ENCODE data around the gene CALHM5. TPM values are rescaled to one million over a fixed set of nuclear protein-coding genes. Genes with fewer than 3 reads are reported as not detected.

Gene CALHM5
- total and polyA plus RNA-seq, 9 of the 15 experiments (the other 6 are each of a cell fraction or from before 2014, with no cell fraction given): under 0.01 to 0.05 (median 0.02) TPM; not detected in 2

GRCh38 chr6:116562614-116563013 lies 51.2 kb downstream of the CALHM5 start (continued):
- TF ChIP-seq ATF7 (IDR thresholded peaks at IDR 0.05) (no peak), NFRKB (IDR thresholded peaks at IDR 0.05; ENCODE audit: low read depth) (0 out of 2 replicates have a peak, but pooled peaks have one; percentile 29), U2AF2 (optimal IDR thresholded peaks at IDR 0.05; ENCODE audit: low read depth, low read length) (no peak), ZBTB5 (IDR thresholded peaks at IDR 0.05) (no peak), BCL6 (CRISPR knock-in tag; IDR thresholded peaks at IDR 0.05) (no peak), SPI1 (IDR thresholded peaks at IDR 0.05; ENCODE audit: borderline replicate concordance, low read depth, low read length) (no peak), SRSF9 (IDR thresholded peaks at IDR 0.05; ENCODE audit: borderline replicate concordance, low read depth, low read length) (no peak), MTA2 (IDR thresholded peaks at IDR 0.05; ENCODE audit: low read depth) (peak; percentile 66), KAT8 (IDR thresholded peaks at IDR 0.05; ENCODE audit: low read depth) (no peak), USF1 (CRISPR knock-in tag; IDR thresholded peaks at IDR 0.05) (no peak), HMG20A (CRISPR knock-in tag; conservative IDR thresholded peaks at IDR 0.05) (no peak), HES1 (IDR thresholded peaks at IDR 0.05; ENCODE audit: low read depth) (no peak)
